HG02763 (cell line): ENCODE data around the gene SCN3A.
A peak's percentile ranks its signal among the peaks of the same experiment; 100 is the strongest.

Experiments
- ATAC-seq: cut with Tn5 transposase; IDR thresholded peaks from one replicate; pipeline ENCODE4 v1.9.1; 2021; ENCODE audit warnings: mild to moderate bottlenecking, moderate library complexity; ENCODE audit not compliant: unreplicated experiment

SCN3A gene

DNA sequence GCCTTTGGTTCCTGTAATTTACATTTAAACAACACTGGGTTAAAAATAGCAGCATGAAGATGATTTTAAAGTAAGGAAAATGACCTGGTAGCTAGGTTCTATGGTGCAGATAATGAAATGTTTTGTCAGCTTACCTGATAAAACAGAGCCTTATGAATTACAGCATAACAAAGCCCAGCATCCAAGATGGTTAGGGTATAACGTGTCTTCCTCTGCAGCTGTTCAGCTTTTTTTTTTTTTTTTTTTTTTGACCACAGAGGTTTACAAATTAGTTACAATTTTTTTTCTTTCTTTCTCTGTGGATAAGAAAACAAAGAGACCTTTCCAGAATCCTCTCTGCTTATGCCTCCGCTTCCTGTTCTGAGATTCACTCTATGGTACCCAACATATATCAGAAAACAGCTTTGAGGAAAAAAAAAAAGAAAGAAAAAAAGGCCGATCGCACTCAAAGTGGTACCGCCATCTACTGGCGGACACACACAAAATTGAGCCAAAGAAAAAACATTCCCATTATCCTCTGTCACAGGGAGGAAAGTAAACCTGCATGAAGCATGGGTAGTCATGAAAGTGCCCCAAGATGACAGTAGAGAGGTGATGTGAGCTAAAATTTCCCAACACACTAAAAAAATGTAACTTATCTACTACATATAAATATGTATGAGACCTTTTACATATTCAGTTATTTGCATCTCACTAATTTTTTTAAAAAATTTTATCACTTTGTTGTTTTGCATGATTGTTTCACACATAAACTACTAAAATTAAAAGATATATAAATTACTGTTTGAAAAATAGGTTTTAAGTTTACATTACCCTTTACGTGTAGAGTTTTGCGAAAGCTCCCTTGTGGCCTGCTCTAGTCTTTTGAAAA is at the start of gene SCN3A:
SCN3A (minus strand) TSS at position 362 of the 871 bp plus-strand sequence. CDS start 27,656 bp downstream, outside the sequence.
- ATAC-seq = peak; percentile 66

DNA sequence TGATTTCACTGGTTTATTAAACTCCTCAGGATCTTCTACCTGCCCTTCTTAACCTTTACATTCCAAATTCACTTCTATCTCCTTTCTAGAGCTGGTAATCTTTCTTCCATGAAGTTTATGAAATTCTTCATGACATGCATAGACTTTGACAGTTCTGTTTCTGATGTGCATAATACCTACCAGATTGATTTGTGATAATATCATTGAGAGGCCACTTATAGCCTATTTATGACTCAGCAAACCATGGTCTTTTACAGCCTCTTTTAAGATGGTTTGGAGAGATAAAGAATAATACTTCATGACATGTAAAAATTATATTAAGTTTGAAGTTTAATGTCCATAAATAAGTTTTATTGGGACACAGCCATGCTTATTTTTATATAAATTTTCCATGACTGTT is 49.3 kb upstream of the SCN3A start:
- no peak for ATAC-seq

DNA sequence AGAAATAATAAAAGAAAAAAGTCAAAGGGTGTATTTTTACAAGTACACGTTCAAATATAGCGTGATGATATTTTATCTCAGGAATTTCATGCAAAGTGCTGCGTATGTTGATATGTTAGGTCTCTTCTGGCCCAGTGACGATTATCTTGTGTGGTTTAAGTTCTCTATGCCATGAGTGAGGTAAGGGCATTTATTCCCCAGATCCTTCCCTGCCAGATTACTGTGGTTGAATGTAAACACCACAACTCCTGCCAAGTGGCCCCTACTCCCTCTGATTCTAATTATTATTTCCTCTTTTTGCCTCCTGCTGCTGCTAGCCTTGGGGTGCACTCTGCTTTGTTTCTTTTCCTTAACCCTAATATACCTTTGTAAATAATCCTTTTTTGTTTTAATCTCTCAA is 47.5 kb upstream of the SCN3A start:
- ATAC-seq = no peak

DNA sequence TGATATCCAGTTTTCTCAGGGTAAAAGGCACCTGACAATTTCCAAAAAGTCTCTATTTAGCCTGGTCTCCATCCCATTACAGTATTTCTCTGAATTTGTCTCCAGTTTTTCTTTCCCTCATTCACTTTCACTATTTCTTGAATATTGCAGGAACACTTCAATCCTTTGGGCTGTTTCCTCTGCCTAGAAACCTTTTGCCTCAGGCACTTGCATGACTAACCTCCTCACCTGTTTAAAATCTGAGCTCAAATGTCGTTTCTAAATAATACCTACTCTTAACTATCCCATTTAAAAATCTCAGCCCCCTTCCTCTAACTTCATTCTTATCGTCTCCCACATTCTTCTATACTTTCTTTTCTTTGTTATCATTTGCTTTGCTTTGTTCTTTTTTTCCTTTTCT is 44.4 kb upstream of the SCN3A start:
- no peak for ATAC-seq

DNA sequence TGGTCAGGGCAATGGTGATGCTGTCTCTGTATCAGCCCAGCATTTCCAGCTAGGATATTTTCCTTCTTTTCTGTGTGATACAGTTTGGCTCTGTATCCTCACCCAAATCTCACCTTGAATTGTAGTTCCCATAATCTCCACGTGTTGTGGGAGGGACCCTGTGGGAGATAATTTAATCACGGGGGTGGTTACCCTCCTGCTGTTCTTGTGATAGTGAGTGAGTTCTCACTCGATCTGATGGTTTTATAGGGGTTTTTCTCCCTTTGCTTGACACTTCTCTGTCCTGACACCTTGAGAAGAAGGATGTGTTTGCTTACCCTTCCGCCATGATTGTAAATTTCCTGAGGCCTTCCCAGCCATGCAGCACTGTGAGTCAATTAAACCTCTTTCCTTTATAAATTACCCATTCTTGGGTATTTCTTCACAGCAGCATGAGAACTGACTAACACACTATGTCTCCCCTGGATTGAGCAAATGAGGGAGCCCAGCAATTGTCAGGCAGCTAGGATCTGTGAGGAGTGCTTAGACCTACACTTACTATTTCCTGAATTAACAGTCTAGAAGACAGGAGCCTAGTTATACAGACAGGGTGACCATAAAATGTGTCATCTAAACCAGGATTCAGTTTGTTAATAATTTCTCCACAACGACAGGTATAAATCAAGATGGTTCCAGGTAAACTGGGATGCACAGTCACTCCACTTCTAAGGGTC is 41.4 kb upstream of the SCN3A start:
- ATAC-seq = no peak

DNA sequence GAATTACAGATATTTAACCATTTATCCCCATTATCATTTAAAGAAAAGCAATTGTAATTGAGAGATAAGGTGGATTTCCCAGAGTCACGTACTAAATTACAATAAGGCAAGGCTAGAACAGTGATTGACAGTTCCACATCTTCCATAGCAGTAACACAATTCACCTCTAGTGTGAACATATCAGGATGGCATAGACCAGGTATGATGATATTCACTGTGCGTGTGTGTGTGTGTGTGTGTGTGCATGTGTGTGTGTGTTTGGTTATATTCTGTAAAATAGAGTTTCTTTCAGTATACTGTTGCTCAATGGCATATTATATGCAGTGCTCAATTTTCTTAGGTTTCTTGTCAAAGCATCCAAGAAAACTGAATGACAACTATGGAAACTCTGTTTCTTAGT is 37.1 kb upstream of the SCN3A start:
- no peak for ATAC-seq

DNA sequence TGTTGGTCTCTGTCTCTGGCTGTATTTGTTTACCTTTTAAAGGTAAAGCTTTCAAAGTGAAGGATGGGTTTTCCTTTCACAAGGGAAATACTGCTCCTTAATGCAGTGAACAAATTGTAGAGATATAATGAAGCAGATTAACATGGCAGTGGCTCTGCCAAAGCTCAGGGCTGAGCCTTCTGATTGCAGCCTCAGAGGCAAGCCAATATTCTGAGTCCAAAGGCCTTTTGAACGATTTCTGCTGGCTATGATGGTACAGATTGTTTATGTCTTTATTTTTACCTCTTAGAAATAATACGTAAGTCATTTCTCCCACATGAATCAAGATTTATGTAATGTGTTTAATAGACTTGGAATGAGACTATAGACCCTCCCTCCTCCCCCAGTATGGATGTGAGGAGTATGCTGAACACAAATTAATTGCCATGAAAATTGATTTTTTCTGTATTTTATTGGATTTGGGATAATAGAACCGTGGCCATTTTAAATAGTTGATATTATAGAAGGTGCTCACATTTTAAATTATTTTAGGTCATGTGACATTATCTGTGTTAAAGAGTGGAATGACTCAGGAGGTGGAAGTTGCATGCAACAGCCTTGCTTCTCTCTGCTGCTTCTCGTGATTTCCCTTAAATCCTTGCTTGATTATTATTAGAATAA is 36.1 kb upstream of the SCN3A start:
- ATAC-seq = no peak

DNA sequence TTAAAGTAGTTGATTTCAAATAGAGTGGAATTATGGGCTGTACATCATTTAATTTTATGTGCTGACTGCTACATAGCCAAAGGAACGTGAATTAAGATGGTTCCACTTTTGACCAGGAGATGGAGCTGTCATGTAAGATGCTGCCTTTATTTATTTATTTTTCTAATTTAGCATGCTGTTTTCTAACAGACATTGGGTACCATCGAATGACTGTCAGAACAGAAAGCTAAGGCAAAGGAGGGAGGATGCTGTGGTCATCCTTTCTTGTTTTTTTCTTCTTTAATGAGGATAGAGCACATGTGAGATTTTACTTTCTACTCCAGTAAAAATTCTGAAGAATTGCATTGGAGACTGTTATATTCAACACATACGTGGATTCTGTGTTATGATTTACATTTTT is 35.4 kb upstream of the SCN3A start, which contains the start of gene SCN2A:
SCN2A (plus strand) TSS at position 185 of the 400 bp plus-strand sequence. CDS start 56,410 bp downstream, outside the sequence.
- no peak for ATAC-seq

DNA sequence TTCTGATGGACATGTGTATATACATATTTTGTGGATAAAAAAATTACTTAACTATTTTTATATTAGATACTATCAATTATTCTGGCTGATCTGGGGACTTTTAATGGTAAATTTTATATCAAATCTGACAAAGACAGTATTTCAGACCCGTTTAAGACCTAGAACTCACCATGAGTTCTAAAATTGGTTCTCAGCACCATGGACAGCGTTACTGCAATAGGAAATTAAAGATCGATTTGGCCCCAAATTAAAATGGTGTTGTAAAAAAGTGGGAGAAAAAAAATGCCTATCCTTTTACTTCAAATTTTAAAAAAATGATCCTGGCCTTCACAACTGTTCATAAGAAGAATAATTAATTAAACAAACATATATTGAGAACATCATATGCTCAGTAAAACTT is 34.4 kb upstream of the SCN3A start:
- ATAC-seq = no peak

DNA sequence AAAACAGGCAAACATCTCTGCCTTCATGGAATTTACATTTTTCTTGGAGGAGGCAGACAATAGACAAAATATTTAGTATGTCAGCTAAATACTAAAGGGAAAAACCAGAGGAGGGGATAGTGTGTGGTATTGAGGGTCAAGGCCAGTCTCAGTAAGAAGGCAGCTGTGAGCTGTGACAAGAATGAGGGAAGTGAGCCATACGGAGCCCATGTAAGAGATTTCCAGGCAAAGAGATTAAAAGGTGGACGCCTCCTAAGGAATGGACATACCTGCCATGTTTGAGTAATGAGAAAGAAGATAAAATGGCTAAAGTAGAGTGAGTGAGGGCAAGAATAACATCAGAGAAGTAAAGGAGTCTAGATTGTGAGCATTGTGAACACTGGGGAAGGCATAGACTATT is 33.2 kb upstream of the SCN3A start:
- ATAC-seq = no peak

DNA sequence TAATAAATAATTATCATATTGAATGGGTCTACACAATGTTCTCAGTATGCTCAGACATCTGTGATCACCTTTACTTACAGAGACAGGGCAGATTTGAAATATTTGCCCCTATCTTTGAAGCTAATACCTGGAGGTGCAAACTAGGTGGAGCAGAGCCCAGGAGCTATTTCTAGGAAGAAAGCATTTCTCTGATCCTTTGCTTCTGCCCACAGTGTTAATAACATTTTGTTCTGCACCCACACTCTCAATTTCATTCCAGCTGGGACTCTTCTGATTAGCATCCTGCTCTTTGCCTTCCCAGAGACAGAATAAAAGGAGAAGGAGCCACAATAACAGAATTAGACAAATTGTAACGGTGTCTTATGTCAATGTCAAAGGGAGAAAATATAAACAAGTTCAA is 23.7 kb upstream of the SCN3A start:
- ATAC-seq = no peak

DNA sequence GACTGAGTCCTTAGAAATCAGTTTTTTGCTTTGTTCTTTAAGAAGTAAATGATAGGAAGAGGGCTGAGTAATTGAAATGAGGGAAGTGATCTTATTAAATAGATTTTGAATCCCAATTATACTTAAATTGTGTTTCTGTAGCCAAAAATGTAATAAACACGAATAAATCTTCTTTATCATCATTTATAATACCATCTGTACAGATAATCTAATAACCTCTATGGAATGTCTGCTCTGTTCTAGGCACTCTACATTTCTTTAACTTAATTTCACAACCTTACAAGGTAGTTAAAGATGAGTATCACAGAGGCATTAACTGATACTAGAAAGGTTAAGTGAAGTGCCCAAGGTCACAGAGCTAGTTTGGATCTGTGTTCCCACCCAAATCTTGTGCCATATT is 21.1 kb upstream of the SCN3A start:
- ATAC-seq = no peak

DNA sequence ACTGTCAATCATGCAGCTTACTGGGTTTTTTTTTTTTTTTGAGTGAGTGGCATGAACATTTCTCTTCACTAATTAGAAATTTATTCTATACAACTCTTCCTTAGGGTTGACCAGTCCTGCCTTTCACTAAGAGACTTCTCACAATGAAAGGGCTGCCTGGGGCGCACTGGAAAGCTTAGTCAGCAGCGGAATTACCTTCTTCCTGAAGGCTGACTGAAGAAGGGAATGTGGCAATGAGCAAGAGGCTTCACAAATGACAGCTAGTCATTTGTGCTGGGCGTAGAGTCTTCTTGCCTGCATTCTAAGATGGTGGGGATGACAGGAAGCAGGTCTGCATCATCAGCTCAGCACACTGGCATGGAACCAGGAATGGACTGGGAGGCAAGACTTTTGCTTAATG is 15.6 kb upstream of the SCN3A start:
- ATAC-seq = no peak

DNA sequence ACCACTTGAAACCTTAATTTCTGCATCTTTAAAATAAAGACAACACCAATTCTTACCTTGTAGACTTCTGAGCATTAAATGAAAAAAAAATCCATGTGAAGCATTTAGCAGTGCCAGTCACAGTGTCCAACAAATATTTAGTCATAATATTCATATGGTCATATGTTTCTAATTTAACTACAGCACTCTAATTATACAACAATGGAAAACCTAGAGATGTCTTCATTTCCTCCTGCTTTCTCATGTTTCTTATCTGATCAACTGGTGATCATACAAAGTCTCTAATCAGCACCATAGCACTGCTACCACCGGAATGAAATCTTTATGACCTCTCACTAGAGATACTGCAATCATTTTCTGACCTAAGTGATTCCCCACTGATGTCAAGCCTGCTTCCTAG is 10.2 kb upstream of the SCN3A start:
- no peak for ATAC-seq

DNA sequence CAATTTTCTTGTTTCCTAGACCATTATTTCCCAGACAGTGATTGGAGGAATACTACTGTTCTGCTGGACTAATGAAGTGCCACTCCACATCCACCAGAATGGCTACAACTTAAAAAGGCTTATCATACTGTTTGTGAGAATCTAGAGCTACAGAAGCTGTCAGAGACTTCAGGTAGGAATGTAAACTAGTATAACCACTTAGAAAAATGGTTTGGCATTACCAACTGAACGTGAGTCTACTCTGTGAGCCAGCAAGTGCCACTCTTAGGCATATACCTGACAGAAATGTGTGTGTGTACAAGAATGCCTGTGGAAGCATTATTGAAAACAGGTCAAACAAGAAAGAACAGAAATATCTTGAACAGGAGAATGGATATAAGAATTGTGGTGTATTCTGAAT is 4.2 kb upstream of the SCN3A start:
- ATAC-seq = no peak

DNA sequence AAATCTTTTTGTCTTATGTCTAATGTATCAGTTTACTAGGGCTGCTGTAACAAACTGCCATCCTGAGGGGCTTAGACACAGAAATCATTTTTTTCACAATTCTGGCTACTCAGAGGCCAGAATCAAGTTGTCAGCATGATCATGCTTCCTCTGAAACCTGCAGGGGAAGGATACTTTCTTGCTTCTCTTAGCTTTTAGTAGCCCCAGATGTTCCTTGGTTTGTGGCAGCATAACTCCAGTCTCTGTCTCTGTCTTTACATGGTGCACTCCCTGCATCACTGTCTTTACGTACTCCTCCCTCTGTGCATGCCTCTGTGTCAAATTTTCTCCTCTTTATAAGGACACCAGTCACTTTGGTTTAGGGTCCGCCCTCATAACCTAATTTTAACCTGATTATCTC is 2.0 kb upstream of the SCN3A start:
- ATAC-seq = no peak

DNA sequence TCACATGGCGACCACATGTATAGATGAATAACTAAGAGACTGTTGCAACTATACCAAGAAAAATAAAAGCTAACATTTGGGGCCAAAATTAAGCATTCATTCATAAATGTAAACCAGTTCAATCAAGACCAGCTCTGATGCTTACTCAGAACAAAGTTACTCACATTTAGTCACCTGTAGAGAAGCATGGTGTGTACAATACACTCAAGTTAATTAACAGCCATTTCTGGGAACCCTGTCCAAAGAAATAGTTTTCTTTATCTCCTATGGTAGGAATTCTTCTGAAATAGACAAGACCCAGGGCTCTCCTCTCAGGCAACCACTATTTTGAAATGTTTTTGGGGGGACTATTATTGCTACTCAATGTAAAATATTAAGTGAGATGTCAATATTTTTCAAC is 1.6 kb downstream of the SCN3A start:
- ATAC-seq = no peak

DNA sequence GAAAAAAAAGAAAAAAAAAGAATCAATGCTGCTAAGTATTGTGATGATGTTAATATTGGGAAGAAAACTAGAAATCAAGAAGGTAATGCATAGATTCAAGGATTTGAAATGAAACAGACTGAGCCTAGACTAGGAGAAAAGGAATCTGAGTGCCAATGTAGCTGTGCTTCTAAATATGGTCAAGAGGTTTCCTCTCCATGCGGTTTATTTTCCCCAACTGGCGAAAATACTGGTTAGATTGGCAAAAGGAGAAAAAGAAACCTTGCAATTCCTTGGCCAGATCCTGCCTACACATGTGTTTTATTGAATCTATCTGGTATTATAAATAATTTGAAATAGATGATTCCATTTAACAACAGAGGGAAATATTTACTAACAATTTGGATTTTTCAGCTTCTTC is 5.7 kb downstream of the SCN3A start:
- no peak for ATAC-seq

DNA sequence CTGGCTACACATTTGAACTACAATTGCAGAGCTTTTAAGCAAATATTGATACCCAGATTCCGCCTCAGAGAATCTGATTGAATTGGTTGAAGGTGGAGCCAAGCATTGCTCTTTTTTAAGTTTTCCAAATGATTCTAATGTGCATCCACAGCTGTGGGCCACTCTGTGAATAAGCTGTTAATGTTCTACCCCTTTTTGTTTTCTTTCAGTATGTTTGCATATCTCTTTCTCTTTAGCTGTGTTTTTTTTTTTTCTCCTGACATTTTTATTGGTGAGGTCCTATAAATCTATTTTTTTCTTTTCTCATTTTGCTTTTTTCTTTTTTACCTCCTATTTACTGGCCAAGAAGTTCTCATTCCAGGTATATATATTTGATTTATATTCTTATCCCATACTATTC is 6.5 kb downstream of the SCN3A start:
- ATAC-seq = no peak

DNA sequence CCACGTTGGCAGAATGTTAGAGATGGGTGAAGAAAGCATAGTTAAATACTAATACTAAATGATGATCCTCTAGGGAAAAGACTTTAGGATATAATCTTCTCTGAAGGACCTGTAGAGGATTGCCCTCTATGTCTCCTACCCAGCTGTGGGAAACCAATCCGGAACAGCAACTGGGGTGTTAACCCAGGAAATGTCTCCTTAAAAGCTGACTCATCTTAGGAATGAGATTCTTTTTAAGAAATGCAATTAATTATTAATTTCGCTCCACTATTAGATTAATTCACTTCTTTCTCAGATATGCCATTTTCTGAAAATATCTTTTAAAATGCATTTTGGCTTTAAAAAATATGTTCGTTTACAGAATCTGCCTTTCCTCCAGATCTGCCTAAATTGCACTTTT is 7.4 kb downstream of the SCN3A start:
- ATAC-seq = no peak

DNA sequence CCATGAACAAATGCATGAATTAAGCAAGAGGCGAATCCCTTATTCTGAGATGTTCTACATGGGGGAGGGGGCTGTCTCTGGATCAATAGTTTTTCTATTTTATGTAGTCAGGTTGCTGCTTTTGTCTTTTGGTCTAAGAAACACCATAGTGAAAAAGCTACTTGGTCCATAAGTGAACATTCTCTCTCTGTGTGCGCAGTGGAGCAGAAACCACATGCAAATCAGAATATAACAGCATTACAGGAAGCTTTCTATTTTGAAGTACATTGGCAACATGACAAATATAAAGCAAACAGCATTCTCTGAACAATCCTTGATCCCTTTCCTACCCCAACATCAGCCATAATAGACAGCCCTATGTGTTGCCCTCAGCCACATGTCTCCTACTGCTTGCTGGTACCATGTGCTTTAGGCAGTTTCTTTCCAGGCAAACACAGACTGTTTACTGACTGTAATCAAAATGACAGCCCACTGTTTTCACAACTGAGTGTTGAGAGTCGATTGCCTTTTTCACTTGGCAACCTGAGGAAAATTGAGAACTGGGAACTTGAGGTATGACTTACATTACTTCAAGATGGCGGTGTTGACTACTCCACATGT is 10.6 kb downstream of the SCN3A start:
- peak; percentile 95 for ATAC-seq
